ENCODE results near the gene UBE3A.

DNA sequence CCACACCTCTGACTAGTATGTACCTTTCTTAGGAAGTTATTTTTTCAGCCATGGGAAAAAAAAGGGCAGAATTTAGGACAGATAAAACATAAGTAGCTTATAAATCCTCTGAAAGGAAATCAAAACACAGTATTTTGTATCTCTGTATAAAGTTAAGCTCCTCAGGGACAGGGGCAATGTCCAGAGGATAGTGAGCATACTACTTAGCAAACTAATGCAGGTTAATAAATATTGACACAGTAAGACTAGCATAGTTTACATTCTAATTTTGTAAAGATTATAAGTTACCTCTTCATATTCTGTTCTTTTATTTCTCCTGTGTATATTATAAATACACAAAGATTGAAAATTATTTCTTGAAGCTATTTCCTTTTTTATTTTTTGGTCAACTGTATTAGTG is 2.1 kb downstream of the UBE3A start:
- TF ChIP-seq, protein P1, sequence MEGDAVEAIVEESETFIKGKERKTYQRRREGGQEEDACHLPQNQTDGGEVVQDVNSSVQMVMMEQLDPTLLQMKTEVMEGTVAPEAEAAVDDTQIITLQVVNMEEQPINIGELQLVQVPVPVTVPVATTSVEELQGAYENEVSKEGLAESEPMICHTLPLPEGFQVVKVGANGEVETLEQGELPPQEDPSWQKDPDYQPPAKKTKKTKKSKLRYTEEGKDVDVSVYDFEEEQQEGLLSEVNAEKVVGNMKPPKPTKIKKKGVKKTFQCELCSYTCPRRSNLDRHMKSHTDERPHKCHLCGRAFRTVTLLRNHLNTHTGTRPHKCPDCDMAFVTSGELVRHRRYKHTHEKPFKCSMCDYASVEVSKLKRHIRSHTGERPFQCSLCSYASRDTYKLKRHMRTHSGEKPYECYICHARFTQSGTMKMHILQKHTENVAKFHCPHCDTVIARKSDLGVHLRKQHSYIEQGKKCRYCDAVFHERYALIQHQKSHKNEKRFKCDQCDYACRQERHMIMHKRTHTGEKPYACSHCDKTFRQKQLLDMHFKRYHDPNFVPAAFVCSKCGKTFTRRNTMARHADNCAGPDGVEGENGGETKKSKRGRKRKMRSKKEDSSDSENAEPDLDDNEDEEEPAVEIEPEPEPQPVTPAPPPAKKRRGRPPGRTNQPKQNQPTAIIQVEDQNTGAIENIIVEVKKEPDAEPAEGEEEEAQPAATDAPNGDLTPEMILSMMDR (IDR thresholded peaks at IDR 0.05): no peak
- no peak for TF ChIP-seq POLR2A (IDR thresholded peaks at IDR 0.05)
